Glutamatergic neuron (in vitro differentiated cells): ENCODE data around the gene SPACA7. TPM values are rescaled to one million over a fixed set of nuclear protein-coding genes. Genes with fewer than 3 reads are reported as not detected.

Experiments
- DNase-seq: peaks from one replicate; pipeline ENCODE4 v3.0.0; 2022
- H3K27ac Mint-ChIP-seq: one replicate; pipeline ENCODE4 v1.8.0; 2020; ENCODE audit warnings: mild to moderate bottlenecking, mixed read lengths, inconsistent platforms; ENCODE audit not compliant: unreplicated experiment
- H3K27me3 Mint-ChIP-seq: one replicate; pipeline ENCODE4 v1.8.0; 2020; ENCODE audit warnings: mild to moderate bottlenecking, moderate library complexity, mixed read lengths, inconsistent platforms; ENCODE audit not compliant: unreplicated experiment
- H3K36me3 Mint-ChIP-seq: one replicate; pipeline ENCODE4 v1.8.0; 2020; ENCODE audit warnings: mild to moderate bottlenecking, mixed read lengths, inconsistent platforms; ENCODE audit not compliant: unreplicated experiment
- H3K4me1 Mint-ChIP-seq: one replicate; pipeline ENCODE4 v1.8.0; 2020; ENCODE audit warnings: mild to moderate bottlenecking, low read depth, mixed read lengths, inconsistent platforms; ENCODE audit not compliant: unreplicated experiment
- H3K4me3 Mint-ChIP-seq: one replicate; pipeline ENCODE4 v1.8.0; 2020; ENCODE audit warnings: mild to moderate bottlenecking, mixed read lengths, inconsistent platforms; ENCODE audit not compliant: unreplicated experiment
- H3K9me3 Mint-ChIP-seq: one replicate; pipeline ENCODE4 v1.8.0; 2020; ENCODE audit warnings: mild to moderate bottlenecking, moderate library complexity, mixed read lengths, inconsistent platforms; ENCODE audit not compliant: unreplicated experiment
- long read RNA-seq: library from polyadenylated mRNA; unstranded; transcript quantifications from one replicate; pipeline ENCODE4 v2.0.0, GENCODE V29; 2020; ENCODE audit not compliant: unreplicated experiment
- total RNA-seq: library from RNA; stranded (reverse); fragmentation: NEBNext Ultra II Directional; extraction: Animal tissue kit (Norgen Biotek cat#: 25700); gene quantifications from one replicate; pipeline ENCODE4 v1.2.1, GENCODE V29; 2021; ENCODE audit not compliant: unreplicated experiment
- TF ChIP-seq, protein P1 (sequence below): fragments of 200-600 bp; sonication (generic); IDR thresholded peaks from one replicate; pipeline ENCODE4 v1.5.0; 2021; ENCODE audit not compliant: partially characterized antibody, unreplicated experiment

Gene SPACA7, protein sequence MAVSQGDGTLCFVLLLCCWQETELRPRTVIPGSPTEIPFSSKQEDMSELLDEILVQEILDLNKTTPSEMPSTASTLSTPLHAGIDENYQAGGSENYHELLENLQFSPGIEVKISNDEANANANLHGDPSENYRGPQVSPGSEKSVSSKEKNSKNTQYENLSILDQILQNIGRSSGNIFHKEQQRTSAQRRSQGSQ
- not detected for total RNA-seq
- long read RNA-seq, result 0 reads

DNA sequence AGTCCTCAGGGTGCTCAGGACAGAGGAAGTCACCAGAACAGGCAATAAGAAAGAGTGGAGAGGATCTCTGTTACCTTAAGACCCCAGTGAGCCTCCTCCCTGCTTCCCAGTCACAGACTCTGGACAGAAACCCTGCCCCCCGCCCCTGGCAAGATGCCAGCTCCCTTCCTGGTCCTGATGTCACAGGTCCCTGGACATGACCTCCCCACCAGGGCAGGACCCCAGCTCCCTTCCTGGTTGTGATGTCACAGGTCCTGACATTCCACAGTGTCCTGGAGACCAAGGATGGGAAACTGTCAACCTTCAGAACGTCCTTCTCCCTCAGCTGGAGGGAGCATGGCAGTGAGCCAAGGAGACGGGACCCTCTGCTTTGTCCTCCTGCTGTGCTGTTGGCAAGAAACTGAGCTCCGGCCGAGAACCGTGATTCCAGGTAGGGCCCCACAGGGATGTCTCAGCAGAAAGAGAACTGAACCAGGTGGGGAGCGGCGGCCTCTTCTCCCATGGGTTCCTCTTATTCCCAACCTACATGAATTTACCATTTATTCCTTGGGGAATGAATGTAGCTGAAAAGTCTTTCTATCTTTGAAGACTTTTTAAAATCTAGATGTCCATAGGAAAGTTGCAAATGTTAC lies at the start of gene SPACA7:
Gene SPACA7, plus strand, starts transcription at position 306 of the 632 bp plus-strand sequence. Its CDS starts 31 bp downstream, at position 337.
- H3K36me3 Mint-ChIP-seq, result peaks cover 16% of the 10 kb centered on the region
- H3K9me3 Mint-ChIP-seq, result no peaks in the 10 kb centered on the region
- no peak for DNase-seq
- no peak within 1 kb of the TSS for H3K4me3 Mint-ChIP-seq
- TF ChIP-seq, protein P1, sequence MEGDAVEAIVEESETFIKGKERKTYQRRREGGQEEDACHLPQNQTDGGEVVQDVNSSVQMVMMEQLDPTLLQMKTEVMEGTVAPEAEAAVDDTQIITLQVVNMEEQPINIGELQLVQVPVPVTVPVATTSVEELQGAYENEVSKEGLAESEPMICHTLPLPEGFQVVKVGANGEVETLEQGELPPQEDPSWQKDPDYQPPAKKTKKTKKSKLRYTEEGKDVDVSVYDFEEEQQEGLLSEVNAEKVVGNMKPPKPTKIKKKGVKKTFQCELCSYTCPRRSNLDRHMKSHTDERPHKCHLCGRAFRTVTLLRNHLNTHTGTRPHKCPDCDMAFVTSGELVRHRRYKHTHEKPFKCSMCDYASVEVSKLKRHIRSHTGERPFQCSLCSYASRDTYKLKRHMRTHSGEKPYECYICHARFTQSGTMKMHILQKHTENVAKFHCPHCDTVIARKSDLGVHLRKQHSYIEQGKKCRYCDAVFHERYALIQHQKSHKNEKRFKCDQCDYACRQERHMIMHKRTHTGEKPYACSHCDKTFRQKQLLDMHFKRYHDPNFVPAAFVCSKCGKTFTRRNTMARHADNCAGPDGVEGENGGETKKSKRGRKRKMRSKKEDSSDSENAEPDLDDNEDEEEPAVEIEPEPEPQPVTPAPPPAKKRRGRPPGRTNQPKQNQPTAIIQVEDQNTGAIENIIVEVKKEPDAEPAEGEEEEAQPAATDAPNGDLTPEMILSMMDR, result no peak
- no peak within 1 kb of the TSS for H3K27ac Mint-ChIP-seq
- no peaks in the 10 kb centered on the region for H3K4me1 Mint-ChIP-seq
- H3K27me3 Mint-ChIP-seq, result no peaks in the 10 kb centered on the region

GRCh38 chr13:112326821-112327370 lies 49.3 kb upstream of the SPACA7 start:
- Mint-ChIP-seq H3K4me3 (no peak overlapping the region), H3K27ac (no peak overlapping the region), H3K27me3 (peaks cover 12% of the 10 kb centered on the region), H3K9me3 (no peaks in the 10 kb centered on the region), H3K4me1 (peaks cover under 1% of the 10 kb centered on the region), H3K36me3 (peaks cover 4% of the 10 kb centered on the region)
- TF ChIP-seq, protein P1, result no peak
- DNase-seq, result no peak

GRCh38 chr13:112328936-112329335 lies 47.2 kb upstream of the SPACA7 start:
- Mint-ChIP-seq H3K27ac (no peak overlapping the region), H3K4me3 (no peak overlapping the region), H3K27me3 (peaks cover 7% of the 10 kb centered on the region), H3K9me3 (peaks cover 1% of the 10 kb centered on the region), H3K36me3 (peaks cover 4% of the 10 kb centered on the region), H3K4me1 (peaks cover 5% of the 10 kb centered on the region)
- TF ChIP-seq, protein P1, result no peak
- no peak for DNase-seq

DNA sequence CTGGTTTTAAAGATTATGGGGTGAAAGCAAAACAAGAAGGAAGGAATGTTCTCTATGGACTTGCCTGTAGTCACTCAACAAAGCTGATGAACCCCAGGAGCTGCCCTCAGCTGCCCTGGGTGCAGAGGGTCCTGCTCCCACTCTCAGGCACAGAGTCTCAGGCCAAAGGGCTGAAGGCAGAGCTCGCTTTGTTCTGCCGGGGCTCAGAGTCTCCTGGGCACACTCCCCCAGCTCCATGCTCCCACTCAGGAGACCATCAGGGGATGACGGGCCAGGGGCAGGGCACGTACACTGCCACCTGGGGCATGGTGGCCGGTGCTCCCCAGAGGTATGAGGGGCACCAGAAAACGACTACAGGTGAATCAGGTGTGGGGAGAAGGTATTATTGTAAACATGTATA lies 46.8 kb upstream of the SPACA7 start:
- peaks cover 4% of the 10 kb centered on the region for H3K36me3 Mint-ChIP-seq
- H3K27me3 Mint-ChIP-seq, result peaks cover 6% of the 10 kb centered on the region

More for the DNA sequence above, 46.8 kb upstream of the SPACA7 start:
- Mint-ChIP-seq H3K4me3 (no peak overlapping the region), H3K9me3 (peaks cover 1% of the 10 kb centered on the region), H3K4me1 (peaks cover 5% of the 10 kb centered on the region), H3K27ac (no peak overlapping the region)
- DNase-seq, result no peak
- TF ChIP-seq, protein P1, result no peak
